NCI-H2029 treated with DMSO at 0.1 percent for 48 hours (cell line): ENCODE measurements around the gene QTRT2.

Experiments used
- DNase-seq: peaks from one replicate; lab custom pipeline; 2025; lab: John Stamatoyannopoulos, UW

Gene QTRT2

DNA sequence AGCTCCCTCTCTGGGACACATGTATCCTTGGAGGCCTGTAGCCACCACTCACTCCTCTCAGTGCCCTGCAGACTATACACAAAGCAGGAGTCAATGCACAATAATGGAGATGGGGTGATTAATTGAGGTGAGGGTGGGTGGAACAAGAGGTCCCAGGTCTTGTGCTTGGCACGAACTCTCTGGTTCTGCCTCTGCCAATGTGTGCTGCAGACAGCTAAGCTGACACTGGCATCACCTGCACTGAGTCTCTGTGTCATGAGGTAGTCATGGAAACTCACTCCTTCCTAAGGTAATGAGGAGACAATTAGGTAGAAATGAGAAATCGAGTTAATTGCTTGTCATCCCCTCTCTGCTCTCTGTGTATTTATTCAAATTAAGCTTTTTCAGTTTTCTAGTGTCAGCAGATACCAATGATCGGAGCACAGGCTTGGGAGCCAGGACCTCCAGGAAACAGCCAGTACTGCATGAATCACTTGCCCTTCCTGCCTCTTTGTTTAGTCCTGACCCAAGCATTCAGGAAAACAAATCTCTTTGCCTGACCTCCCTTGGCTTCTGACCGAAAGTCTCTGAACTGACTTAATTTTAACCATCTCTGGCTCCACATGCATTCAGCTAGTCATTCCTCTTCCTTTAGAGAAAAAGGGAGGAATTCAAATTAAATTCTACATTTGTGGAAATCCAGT, 65.6 kb downstream of the QTRT2 start:
- no peak for DNase-seq

DNA sequence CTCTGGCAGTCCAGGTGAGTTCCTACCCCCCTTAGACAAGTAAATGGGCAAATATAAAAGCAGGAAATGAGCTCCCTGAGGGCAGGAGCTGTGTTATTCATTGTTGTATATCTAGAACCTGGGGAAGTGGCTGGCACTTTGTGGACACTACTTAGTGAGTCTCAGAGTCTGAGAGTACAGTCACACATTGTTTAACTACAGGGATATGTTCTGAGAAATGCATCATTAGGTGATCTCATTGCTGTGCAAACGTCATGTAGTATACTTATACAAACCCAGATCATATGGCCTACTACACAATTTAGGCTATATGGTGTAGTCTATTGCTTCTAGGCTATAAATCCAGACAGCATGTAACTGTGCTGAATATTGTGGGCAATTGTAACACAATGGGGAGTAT, 69.9 kb downstream of the QTRT2 start:
- DNase-seq, result no peak

DNA sequence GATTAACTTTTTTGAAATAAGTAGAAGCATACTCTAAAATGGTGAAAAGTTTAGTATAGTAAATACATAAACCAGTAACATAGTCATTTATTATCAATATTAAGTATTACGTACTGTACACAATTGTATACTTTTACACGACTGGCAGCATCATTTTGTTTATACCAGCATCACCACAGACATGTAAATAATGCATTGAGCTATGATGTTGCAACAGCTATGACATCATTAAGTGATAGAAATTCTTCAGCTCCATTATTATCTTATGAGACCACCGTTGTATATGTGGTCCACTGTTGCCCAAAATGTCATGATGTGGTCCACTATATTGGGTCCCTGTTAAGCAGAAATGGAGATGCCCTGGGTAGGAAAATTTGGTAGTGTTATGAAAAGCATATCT, 71.0 kb downstream of the QTRT2 start:
- no peak for DNase-seq

DNA sequence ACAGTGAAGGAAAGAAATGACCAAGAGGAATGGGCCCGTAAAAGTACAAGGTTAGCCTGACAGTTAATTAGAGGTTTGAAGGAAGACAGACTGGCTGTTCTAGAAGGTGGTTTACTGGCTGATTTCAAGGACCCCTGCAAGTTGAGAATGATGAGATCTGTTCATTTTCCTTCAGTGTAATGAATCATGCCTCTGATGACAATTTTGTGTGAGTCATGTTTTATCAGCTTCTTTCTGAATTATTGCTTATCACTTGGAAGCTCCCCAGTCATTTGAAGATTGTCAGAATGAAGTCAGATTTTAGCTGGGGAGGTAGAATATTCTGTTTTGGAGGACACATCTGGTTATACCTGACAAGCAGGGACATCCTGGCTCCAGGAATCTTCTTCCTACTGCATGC, 71.7 kb downstream of the QTRT2 start:
- no peak for DNase-seq

DNA sequence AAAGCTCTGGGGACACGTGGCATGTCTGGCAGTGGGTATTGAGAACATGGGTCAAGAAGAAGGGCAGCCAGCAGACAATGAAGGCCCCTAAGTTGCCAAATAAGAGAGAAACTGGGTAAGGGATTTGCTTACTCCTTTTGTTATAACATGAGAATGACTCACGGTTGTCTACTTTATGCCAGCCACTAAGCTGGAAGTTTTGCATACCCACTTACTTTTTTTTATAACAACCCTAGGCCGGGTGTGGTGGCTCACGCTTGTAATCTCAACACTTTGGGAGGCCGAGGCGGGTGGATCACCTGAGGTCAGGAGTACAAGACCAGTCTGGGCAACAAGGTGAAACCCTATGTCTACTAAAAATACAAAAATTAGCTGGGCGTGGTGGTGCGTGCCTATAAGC, 72.3 kb downstream of the QTRT2 start:
- DNase-seq, result no peak

DNA sequence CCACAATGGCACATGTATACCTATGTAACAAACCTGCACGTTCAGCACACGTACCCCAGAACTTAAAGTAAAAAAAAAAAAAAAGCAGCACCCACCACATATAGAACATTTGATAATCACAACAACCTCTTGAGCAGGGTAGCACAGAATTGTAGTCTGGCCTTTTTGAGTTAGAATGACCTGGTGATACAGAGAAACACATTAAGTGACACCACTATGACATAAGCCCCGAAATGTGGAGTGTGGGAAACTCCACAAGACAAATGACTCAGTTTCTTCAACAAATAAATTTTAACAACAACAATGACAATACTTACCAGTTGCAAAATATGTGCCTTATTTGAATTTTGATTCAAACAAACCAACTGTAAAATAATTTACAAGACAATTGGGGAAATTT, 76.0 kb downstream of the QTRT2 start:
- DNase-seq, result no peak

DNA sequence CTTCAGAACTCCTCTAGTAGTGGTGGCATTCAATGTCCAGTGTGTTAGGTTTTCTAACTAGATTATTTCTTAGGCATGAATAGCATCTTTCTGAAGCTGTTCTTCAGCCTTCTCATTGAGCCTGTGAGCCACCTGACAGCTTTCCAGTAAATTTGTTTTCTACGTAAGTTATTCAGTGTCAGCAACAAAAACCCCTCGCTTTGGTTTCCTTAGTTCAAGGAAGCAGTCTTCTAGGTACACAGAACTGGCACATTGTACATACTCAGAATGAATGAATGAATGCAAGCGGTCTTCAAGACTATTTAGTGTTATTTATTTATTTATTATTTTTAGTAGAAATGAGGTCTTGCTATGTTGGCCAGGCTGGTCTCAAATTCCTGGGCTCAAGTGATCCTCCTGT, 77.4 kb downstream of the QTRT2 start:
- no peak for DNase-seq
